Measurements from ENCODE around the gene MIXL1. TPM values are rescaled to one million over a fixed set of nuclear protein-coding genes. Genes with fewer than 3 reads are reported as not detected.
A peak's percentile ranks its signal among the peaks of the same experiment; 100 is the strongest.

Gene MIXL1
- total RNA-seq, 1 experiment from 2014 or later: 4.7 TPM

DNA sequence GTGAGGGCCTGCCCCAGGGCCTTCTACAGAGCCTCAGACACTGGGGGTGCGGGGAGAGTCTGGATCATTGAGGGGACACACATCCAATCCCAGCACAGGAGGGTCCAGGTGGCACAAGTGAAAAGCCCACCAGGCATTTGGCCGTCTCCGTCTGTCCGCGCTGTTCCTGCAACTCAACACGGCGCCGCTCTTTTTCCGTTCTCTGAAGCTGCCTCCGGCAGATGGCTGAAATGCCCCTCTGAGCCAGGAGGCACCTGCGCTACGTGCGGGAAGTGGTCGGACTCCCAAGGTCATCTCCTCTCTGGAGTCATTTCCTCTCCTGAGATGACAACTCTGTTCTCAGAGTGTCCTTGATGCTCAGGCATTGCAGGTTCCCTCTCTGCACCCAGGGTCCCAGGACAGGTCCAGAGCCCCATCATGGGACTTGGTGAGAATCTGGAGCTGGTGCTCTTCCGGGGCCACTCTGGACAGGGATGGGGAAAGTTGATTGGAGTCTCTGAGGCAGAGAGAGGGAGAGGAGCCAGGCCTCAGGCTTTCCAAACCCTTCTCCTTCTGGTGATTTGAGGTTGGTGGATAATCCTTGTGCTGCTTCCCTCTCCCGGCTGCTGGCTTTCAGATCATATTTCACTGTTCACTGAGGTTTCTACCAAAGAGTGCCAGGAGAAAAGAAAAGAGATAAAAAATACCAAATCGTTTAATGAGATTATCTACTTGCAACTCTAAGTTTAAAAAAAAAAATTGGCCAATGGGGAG is 14.0 kb upstream of the MIXL1 start:
- H3K56ac ChIP-seq (ENCODE audit: insufficient read length, low read depth, low read length): no peak overlapping the region
- Mint-ChIP-seq H3K36me3 (ENCODE audit: insufficient read depth in 1 of 3, low read depth in 3 of 3) (no peaks in the 10 kb centered on the region), H3K9me3 (no peaks in the 10 kb centered on the region), H3K27me3 (ENCODE audit: low read depth) (peaks cover 26% of the 10 kb centered on the region), H3K4me3 (no peak overlapping the region), H3K4me1 (peaks cover 30 to 36% of the 10 kb centered on the region in 2 experiments), H3K27ac (peak overlapping the region in 1 of 3 experiments; percentile 53; a peak in 1 of 7 replicates)
- no peaks in the 10 kb centered on the region for H3K23me2 ChIP-seq (ENCODE audit: insufficient read length, low read depth, low read length, poor library complexity, severe bottlenecking)
- H3K23ac ChIP-seq (ENCODE audit: insufficient read length, low read depth, low read length): no peak overlapping the region
- H4K8ac ChIP-seq (replicated peaks; ENCODE audit: insufficient read length, low read depth, low read length): no peak overlapping the region
- H4K20me1 ChIP-seq (ENCODE audit: control insufficient read depth, insufficient read depth, insufficient read length): no peaks in the 10 kb centered on the region
- no peak overlapping the region for H4K91ac ChIP-seq (ENCODE audit: insufficient read length, low read depth, low read length)
- no peak overlapping the region for H3K4ac ChIP-seq (ENCODE audit: low read depth, low read length)
- H3K18ac ChIP-seq (ENCODE audit: insufficient read length, low read depth, low read length): no peak overlapping the region
- no peaks in the 10 kb centered on the region for H3K9me3 ChIP-seq (ENCODE audit: control insufficient read depth, low read depth, low read length)
- no peak overlapping the region for H2BK15ac ChIP-seq (ENCODE audit: low read depth, low read length)
- no peak overlapping the region for H4K5ac ChIP-seq (ENCODE audit: insufficient read length, low read depth, low read length)
- H3K4me2 ChIP-seq (ENCODE audit: insufficient read depth, insufficient read length, low read length): no peak overlapping the region
- no peak overlapping the region for H3K14ac ChIP-seq (ENCODE audit: insufficient read depth, low read length)
- H2AK5ac ChIP-seq (ENCODE audit: insufficient read length, low read length): no peak overlapping the region
- no peaks in the 10 kb centered on the region; the same call in 1 of the 2 replicates for H3K27me3 ChIP-seq (ENCODE audit: insufficient read depth, low read length)
- no peak overlapping the region for H2BK5ac ChIP-seq (ENCODE audit: insufficient read length, low read length)
- TF ChIP-seq, protein P1, sequence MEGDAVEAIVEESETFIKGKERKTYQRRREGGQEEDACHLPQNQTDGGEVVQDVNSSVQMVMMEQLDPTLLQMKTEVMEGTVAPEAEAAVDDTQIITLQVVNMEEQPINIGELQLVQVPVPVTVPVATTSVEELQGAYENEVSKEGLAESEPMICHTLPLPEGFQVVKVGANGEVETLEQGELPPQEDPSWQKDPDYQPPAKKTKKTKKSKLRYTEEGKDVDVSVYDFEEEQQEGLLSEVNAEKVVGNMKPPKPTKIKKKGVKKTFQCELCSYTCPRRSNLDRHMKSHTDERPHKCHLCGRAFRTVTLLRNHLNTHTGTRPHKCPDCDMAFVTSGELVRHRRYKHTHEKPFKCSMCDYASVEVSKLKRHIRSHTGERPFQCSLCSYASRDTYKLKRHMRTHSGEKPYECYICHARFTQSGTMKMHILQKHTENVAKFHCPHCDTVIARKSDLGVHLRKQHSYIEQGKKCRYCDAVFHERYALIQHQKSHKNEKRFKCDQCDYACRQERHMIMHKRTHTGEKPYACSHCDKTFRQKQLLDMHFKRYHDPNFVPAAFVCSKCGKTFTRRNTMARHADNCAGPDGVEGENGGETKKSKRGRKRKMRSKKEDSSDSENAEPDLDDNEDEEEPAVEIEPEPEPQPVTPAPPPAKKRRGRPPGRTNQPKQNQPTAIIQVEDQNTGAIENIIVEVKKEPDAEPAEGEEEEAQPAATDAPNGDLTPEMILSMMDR (conservative IDR thresholded peaks at IDR 0.05): no peak
- no CpG with 5 or more reads among the region's 17 CpGs for WGBS (ENCODE audit: extremely low coverage, insufficient read length, low lambda C conversion rate)
- no peak overlapping the region for H2AFZ ChIP-seq (ENCODE audit: low read length)
- no peak overlapping the region for H2BK12ac ChIP-seq (ENCODE audit: insufficient read length, low read depth, low read length)
- peaks cover 12% of the 10 kb centered on the region; the same call in 1 of the 2 replicates for H3K4me1 ChIP-seq (ENCODE audit: insufficient read depth, low read length)
- H3K27ac ChIP-seq (ENCODE audit: insufficient read length, low read depth, low read length): no peak overlapping the region
- no peaks in the 10 kb centered on the region for H3K79me2 ChIP-seq (ENCODE audit: insufficient read depth, low read length)
- H3K9ac ChIP-seq (ENCODE audit: extremely low read depth, insufficient read length, low read length): no peak overlapping the region
- no peak for DNase-seq
- H3K79me1 ChIP-seq (ENCODE audit: insufficient read depth, low read depth, low read length, poor library complexity, severe bottlenecking): no peaks in the 10 kb centered on the region
- no peak overlapping the region for H2BK20ac ChIP-seq (ENCODE audit: low read depth, low read length, poor library complexity, severe bottlenecking)
- no peak overlapping the region for H2BK120ac ChIP-seq (ENCODE audit: low read depth, low read length, poor library complexity, severe bottlenecking)
- H3T11ph ChIP-seq (ENCODE audit: low read length): no peak overlapping the region
